ENCODE data around the gene SETBP1.
A peak's percentile ranks its signal among the peaks of the same experiment; 100 is the strongest.
"Not testable (repeated sequence)": the region's sequence is repeated elsewhere in the genome, so short reads cannot be mapped to it uniquely, and the experiment has no call there.

SETBP1 gene

GRCh38 chr18:44792456-44793061 is 111.9 kb downstream of the SETBP1 start:
- DNase-seq = no peak

DNA sequence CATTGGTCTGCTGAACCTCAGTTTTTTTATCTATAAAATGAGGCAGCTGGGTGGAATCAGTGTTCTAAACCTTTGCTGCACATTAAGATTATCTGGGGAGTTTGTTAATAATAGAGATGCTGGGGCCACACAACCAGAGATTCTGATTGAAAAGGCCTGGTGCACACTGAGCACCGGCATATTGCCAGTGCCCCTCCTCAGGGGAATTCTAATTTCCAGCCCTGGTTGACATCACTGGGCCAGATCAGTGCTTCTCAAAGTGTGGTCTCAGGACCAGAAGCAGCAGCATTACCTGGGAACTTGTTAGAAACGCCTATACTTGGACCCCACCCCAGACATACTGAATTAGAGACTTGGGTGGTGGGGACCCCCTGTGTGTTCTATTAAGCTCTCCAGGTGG is 112.5 kb downstream of the SETBP1 start:
- no peak for DNase-seq

- no peak for DNase-seq
These were observed 113.0 kb downstream of the SETBP1 start for GRCh38 chr18:44793685-44794084.

DNA sequence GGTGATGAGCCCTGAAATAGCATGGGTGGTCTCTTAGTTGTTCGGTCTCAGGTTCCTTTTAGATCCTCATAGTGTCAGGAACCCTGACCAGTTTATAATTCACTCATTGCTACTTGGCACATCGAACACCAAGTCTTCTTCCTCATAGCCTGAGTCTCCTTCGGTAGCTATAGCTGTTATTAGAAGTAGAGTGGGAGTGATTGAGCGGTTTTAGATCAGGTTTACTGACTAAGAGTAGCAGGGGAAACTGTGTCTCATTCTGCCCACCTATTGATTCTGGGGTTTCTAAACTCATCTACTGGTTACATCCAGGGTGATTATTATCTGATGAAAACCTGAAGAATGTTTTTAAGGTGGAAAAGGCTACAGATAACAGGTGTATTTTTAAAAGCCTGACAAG is 114.6 kb downstream of the SETBP1 start:
- DNase-seq = no peak

GRCh38 chr18:44796429-44797428 is 116.0 kb downstream of the SETBP1 start:
- DNase-seq = no peak

DNA sequence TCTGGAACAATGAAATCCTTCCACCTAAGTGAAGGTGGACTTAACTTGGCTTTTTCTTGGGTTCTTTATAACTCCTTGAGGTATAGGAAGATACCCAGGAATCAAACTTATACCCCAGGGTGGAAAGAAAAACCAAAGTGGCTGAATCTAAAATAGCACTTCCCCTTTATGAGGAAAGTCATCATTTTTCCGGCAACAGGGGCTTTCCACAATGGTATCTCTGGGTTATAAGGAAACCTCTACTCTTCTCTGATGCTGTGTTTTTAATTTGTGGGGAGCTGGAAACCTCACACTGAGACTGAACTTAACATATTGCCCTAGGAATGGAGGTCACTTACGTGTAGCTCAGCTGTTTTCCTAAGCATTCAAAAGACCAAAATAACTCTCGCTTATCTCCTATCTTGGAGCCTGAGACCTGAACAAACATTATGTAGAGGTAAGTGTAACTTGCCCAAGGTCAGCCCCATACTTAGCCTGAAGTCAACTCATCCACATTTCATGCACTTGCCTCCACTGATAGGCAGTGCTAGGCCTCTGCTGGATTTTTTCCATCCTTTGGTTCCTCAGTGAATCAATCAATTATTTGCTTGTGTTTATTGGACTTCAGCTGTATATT is 117.9 kb downstream of the SETBP1 start:
- peak in 1 of 2 donors; percentile 29 for DNase-seq

GRCh38 chr18:44799382-44799906 is 118.8 kb downstream of the SETBP1 start:
- DNase-seq = no peak

GRCh38 chr18:44799907-44800421 is 119.3 kb downstream of the SETBP1 start:
- no peak for DNase-seq

- DNase-seq = not testable (repeated sequence)
These were observed 120.1 kb downstream of the SETBP1 start for GRCh38 chr18:44800766-44801165.

DNA sequence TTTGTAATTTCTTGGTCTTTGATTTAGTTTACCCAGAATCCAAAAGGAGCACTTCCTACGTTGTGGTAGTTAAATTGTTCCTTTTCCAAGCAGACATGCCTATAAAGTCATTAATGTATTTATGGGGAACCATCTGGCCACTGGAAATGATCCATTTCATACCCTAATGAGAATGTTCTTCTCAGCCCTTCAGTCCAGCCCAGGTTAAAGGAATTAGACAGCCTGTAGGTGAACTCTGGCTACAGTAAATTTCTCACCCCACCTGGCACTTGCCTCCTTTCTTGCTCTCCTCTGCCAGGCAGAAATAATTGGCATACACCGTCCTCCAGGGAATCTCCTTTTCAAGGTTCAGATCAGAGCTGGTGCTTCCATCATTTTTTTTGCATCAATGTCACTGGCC is 121.1 kb downstream of the SETBP1 start:
- no peak for DNase-seq

GRCh38 chr18:44802508-44802907 is 121.8 kb downstream of the SETBP1 start:
- DNase-seq = peak in 1 of 2 donors; percentile 10

GRCh38 chr18:44803019-44803650 is 122.4 kb downstream of the SETBP1 start:
- no peak for DNase-seq

DNA sequence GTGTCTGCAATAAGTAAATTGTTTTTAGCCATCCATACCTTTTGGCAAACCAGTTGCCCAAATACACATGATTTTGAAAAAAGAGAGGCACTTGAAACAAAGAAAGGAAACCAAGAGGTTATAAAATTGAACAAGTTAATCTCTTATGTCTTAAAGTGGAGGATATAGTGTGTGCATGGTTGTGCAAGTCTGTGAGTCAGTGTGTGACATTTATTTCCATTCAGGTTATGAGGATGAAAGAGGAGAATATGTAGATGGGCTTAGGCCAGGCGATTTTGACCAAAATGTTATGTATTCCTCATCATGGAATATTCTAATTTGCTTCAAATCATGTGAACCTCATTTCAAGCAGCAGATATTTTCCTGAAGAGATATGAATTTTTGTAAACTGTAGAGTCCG is 123.3 kb downstream of the SETBP1 start:
- no peak for DNase-seq

- no peak for DNase-seq
These were observed 124.5 kb downstream of the SETBP1 start for GRCh38 chr18:44805176-44805575.

- no peak for DNase-seq
These were observed 125.0 kb downstream of the SETBP1 start for GRCh38 chr18:44805643-44806042.

- no peak for DNase-seq
These were observed 127.1 kb downstream of the SETBP1 start for GRCh38 chr18:44807766-44808165.

DNA sequence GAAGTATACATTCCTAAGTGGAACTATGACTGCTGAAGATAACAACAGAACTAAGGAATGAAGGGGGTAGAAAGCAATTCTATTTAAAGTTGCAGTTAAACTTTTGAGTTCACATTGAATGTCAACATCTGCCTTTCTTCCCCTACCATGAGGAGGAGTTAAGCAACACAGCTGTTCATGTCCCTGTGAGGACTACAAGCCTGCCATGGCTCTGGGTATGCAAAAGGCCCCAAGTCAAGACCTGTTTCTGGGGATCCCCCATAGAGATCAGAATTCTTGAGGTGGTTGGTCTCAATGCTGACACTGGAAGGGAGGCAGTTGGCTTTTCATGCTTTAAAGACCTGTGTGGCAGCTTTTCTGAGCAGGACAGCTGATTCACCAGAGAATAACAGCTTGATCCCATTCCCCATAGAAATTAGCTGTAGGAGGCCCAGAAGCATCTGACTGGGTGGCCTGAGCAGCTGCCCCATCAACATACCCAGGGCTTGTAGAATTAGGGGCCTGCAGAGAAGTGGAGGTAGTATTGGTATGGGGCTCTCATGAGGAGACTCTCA is 131.0 kb downstream of the SETBP1 start:
- no peak for DNase-seq

DNA sequence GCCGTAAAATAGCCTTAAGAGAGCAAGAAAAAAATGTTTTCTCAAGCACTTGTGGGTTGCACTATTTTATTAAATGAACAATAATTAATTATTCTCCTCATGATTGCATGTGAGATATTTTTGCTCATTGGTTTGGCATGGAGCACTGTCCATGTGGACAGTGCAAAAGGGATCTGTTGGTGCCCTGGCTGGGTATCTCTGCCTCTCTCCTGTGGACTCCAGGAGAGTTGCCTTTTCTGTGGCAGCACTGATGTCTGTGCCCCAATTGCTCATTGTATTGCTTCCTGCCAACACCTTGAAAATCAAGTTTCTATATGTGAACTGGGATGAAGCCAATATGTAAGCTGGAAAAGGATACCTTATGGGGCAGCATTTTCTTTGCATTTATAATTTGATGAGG is 131.7 kb downstream of the SETBP1 start:
- DNase-seq = no peak

DNA sequence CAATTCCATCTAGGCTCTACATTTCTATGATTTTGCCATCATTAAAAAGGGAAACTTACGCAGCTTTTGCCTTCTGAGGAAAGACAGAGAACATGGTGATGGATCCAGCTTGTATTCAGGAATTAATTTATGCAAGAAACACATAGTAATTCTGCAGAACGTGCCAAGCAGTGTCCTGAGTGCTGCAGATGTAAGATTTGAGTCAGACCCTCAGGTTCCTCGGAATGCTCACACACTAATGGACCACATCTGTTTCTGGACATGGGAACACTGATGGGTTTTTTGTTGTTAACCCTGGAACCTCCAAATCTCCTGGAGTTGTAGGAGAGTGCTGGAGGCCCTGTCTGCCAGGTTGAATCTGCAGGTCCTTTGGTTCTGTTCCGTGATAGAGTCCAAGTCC is 132.9 kb downstream of the SETBP1 start:
- no peak for DNase-seq

DNA sequence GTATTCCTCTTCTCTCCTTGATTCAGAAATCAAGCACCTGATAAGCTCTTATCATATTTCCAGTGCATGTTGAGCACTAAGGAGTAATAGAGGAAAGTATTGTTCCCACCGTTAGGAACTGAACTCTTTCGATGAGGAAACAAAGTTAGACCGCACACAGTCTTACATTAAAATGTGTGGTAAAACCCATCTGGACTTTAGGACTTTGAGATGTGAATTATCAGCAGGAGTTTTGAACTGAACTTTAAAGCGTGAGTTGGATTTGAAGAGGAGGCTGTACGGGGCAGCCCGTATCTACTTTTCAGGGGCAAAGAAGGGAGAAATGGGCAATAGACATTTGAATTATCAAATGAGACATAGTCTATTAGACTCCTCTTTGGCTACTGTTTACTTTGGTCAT is 134.4 kb downstream of the SETBP1 start:
- DNase-seq = no peak

- DNase-seq = no peak
These were observed 135.4 kb downstream of the SETBP1 start for GRCh38 chr18:44816050-44816449.

DNA sequence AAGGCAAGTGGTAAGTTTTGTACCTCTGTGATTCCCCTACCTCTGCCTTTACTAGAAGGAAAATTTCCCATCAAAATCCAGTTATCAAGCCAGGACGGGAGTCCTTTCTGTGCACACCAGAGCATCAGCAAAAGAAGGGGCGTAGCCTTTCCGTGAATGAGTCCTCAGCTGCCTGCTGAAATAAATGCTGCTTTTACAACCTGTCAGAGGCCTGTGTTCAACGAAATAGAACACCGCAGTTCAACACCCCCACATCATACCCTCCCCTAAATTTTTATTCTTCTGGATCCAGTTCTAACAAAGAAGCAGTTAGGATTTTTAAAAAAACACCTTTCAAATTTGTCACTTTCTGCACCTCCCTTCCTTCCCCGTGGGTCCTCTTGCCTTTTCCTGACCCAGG is 135.8 kb downstream of the SETBP1 start:
- DNase-seq = no peak
